DMS 273 (cell line): ENCODE data around the gene TNNT2.
A peak's percentile ranks its signal among the peaks of the same experiment; 100 is the strongest.

ENCODE experiments used
- DNase-seq: peaks from one replicate; lab custom pipeline; 2025; ENCODE audit not compliant: unreplicated experiment; lab: John Stamatoyannopoulos, UW

Gene TNNT2

DNA sequence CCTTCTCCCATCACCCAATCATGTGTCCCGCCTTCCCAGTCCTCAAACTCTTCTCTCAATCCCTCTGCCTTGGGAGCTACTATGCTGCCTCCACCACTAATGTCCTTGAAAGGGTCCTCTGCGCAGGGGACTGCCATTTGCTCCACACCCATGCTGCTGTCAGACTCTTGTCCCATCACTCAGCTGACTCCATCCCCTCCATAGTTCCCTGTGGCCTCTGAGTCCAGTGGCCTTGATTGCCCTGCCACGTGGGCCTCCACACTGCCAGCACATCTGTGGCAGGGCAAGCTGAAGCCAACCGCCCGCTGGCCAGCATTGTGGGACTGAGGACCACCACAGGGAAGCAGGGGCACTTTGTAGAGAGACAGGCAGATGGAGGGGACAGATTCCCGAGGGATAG, 1.3 kb upstream of the TNNT2 start:
- no peak for DNase-seq

DNA sequence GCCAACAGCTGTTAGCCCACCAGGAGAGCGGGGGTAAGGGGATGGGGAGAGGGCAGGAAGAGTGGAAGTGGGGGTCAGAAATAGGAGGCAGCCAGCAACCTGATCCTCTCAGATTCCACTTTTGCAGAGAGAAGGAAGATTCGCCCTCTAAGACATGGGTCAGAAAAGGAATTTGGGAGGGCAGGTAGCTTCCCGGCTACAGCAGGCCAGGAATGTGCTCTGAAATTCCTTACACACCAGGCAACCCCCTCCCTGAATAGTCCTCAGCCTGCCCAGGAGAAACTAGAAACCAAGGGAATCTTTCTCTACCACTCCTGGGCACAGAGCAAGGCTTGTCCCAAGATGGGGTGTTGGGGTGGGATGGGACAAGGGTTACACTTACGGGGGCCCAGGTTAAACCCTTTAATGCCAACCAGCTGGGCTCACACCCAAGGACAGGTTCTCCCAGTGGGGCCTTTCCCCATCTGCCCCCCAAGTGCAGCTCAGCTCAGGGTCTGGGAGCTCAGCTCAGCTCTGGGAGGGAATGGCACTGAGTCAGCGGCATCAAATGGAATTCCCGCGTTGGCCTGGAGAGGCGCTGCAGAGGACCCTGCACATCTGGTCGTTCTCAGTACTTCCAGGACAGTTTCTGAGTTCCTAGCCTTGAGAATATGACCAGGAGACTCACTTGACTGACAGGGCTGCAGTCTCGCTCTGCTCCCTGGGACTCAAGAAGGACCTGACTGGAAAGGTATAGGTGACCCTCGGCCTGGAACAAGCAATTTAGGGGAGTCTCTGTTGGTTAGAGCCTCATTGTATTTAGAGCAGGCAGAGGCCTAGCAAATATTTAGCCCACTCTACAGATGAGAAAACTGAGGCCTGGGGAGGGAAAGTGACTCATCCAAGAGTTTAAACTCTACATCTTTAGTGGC, 761 bp downstream of the TNNT2 start:
- DNase-seq = peak; percentile 75

DNA sequence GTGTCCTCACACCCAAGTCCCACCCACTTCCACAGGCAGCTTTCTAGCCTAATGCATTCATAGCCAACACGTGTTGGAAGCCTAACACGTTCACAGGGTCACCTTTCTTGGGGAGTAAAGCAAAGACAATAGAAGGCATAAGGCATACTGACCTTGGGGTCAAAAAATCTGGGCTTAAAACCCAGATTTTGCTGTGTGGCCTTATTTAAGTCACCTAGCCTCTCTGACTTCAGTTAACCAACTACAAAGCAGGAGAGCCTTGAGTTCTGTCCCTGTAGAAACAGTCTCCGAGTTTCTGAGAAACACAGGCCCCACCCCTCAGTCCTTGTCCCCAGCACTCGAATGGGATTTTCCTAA, 1.4 kb downstream of the TNNT2 start:
- no peak for DNase-seq

DNA sequence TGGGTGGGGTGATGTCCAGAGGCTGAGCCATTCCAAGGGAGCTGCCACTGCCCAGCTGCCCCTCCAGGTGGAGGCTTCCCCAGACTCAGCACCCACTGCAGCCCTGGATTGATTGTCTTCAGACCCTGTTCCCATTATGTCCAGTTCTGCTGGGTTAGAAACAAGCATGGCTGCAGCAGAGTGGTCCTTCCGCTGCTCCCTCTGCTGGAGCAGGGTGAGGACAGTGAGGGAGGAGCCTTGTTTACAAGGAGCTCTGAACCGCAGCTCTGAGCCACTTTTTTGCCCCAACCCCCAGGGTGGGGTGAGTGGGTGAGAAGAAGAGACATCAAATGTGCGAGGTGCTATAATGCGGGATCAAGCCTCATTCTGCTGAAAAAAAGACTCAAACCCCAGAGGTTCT, 2.3 kb downstream of the TNNT2 start:
- no peak for DNase-seq

DNA sequence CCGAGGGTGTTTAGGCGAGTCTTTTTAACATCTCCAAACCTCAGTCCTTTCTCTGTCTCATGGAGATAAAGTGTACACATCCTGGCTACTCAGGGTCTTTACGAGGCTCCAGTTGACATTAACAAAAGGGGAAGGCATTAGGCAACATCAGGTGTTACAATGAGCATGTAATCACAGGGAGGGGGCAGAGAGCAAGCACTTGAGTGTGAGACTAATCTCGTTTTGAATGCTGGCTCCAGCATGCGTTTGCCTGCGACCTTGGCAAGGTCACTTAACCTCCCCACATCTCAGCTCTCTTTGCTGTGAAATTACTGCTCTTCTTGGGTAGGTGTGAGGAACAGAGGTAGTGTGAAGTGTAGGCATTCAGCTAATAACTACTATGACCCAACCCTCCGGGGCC, 3.1 kb downstream of the TNNT2 start:
- DNase-seq = no peak

GRCh38 chr1:201371792-201372191, 5.7 kb downstream of the TNNT2 start:
- DNase-seq = no peak

DNA sequence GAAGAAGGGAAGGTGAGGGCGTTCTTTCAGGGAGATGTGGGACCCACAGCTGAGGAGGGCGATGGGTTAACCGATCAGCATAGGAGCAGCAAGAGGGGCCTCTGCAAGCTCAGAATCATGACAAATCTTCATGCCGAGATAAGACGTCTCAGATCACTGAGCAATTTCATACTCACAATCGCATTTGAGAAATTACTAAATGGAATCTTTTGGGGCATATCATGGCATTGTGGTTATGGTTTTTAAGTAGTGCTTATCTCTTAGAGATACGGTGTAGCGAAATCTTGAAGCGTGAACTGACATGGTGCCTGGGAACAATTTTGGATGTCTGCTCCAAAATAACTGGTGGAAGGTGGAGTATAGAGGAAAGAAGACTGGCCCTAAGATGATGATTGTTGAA, 6.2 kb downstream of the TNNT2 start:
- no peak for DNase-seq

DNA sequence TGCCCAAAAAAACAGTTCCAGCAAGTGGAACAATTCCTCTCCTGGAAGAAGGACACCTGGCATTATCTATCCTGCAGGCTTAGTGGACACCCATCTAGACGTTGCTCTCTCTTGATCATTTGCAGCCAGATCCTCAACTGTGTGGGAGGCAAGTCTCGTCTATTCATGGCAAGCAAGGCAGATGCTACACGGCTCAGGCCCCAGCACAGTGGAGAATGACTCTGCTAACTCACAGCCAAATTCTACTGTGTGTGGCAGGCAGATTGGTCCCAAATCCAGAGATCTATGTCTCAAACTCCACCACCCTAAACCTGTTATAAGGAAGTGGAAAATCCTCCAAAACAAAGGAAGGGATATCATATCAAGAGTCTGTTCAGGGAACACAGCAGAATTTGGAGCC, 7.0 kb downstream of the TNNT2 start:
- DNase-seq = no peak

GRCh38 chr1:201369209-201369608, 8.3 kb downstream of the TNNT2 start:
- DNase-seq = no peak

GRCh38 chr1:201366696-201367095, 10.8 kb downstream of the TNNT2 start:
- DNase-seq = no peak

DNA sequence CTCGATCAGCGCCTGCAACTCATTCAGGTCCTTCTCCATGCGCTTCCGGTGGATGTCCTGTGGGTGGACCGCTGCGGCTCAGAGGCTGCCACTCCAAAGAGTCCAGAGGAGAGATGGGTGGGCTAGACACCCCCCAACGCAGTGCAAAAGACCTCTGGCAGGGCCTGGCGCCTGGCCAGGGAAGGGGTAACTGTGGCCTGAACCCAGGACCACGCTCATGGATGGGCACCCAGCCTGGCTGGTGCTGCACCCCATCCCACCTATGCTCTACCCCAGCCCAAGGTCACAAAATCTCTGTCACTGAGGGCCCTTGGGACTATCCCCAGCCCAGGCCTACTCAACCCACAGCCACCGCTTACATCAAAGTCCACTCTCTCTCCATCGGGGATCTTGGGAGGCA, 12.2 kb downstream of the TNNT2 start:
- no peak for DNase-seq

- DNase-seq = peak; percentile 62
These were observed 12.7 kb downstream of the TNNT2 start for GRCh38 chr1:201364808-201365105.

DNA sequence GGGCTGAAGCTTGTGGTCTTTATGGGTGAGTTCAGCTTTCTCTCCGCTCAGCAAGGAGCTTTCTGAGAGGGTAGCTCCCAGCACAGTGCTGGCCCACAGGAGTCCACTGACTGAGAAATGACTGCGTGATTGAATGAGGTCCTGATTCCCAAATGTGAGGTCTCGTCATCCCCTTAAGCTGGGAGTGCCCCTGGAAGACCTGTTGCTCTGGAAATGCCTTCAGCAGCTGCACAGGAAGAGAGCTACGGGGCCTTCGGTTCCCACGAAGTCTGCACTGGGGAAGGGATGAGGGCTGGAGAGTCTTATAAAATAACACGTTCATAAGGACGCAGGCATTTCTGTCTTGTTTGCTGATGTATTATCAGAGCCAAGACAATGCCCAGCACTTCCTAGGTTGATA, 14.0 kb downstream of the TNNT2 start:
- DNase-seq = no peak

DNA sequence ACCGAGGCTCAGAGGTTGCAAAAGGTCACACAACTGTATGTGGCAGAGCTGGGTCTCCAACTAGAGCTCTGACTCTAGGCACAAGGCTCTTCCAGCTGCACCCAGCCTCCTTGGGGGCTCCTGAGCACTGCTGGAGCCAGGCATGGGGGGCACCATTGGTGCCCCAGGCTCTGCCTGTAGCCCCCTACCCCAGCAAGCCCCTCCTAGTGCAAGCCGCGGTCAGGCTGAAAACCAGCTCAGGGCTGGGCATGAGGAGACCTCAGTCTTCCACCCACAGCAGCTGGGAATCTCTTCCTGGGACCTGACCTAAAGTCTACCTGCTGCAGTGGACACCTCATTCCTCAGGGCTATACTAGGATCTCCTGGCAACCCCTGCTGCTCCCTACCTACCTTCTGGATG, 14.6 kb downstream of the TNNT2 start:
- no peak for DNase-seq

DNA sequence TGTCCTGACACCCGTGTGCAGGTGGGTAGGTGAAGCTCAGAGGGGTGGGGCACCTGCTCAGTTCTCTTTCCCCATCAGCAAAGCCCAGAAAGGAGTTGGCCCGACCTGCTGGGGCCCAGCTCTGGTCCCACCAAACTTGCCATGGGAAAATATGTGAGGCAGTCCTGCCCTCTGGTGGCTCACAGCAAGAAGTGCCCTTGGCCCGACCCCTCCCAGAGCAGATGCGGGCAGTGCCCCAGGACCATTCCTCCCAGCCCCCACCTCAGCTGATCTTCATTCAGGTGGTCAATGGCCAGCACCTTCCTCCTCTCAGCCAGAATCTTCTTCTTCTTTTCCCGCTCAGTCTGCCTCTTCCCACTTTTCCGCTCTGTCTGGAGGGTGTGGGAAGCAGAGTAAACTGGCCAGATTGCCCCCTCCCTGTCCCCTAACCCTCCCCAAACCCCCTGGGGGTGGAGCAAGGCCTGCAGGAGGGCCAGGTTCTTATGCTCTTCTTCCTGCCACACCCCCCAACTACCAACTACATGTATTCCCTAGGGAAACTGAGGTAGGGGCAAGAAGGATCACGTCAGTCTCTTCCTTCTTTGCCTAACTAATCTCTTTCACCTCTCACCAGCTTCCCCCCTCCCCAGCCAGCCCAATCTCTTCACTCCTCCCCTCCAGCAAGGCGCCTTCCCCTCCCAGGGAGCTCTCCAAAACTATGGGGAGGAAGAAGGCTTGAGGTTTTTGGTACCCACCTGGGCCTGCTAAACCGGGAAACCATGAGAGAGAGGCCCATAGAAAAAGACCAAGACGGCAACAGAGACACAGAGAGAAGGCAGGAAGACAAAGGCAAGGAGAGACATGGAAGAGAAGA, 15.6 kb downstream of the TNNT2 start:
- DNase-seq = peak; percentile 81

DNA sequence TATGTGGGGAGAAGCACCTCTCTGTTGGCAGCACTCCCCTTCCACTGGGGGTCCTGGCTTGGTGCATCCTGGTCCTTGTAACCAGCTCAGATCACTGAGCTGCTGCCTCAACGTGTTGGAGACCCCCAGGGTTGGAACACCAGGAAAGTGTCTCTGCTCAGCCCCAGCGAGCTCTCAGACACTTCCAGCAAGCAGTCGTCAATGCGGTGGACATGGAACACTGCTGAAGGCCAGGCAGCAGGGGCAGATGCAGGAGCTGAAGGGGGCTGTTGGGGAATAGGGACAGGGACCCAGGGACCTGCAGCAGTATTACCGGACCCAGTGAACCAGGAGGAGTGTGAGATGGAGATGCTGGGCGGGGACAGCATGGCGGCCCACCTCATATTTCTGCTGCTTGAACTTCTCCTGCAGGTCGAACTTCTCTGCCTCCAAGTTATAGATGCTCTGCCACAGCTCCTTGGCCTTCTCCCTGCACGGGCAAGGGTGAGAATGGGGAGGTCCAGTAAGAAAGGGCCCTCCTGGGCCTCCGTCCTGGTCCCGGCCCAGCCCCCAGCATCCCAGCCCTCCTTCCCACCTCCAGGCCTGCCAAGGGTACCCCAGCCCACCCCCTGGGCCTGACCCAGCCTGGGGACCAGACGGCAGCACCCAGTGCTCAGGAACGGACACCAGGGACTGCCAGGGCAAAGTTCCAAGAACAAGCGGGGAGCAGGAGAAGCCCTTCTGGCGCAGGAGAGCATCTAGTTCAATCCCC, 16.4 kb downstream of the TNNT2 start:
- DNase-seq = no peak

- no peak for DNase-seq
These were observed 17.0 kb downstream of the TNNT2 start for GRCh38 chr1:201360486-201360885.

DNA sequence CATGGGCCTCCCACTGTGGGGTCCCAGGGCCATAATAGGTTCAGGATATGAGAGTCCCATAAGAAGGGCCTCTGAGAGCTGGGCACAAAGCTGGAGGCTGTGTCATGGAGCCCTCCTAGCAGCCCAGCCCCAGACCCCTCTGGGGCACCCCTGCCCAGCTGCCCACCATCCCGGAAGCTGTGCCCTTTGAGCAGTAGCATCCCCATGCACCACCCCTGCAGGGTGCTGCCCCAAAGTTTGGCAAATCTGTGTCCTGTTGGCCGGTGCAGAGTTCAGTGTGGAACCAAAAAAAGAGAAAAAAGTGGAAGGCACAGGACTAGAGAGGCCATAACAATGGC, 17.6 kb downstream of the TNNT2 start:
- DNase-seq = no peak

- no peak for DNase-seq
These were observed 18.2 kb downstream of the TNNT2 start for GRCh38 chr1:201359031-201359872.

GRCh38 chr1:201358596-201358995, 18.9 kb downstream of the TNNT2 start:
- DNase-seq = no peak
